Neural cell (in vitro differentiated cells): Measurements from ENCODE around the gene NLRP13.

Source experiments
- CTCF ChIP-seq: fragments of 450-650 bp; IDR thresholded peaks from 2 replicates; pipeline ENCODE4 v1.5.1; 2014; ENCODE audit warnings: antibody characterized with exemption, mild to moderate bottlenecking, moderate library complexity; ENCODE audit not compliant: poor library complexity, severe bottlenecking
- EP300 ChIP-seq: fragments of 450-650 bp; conservative IDR thresholded peaks from 2 replicates; pipeline ENCODE4 v1.6.1; 2014; ENCODE audit warnings: antibody characterized with exemption, mild to moderate bottlenecking, moderate library complexity; ENCODE audit not compliant: poor library complexity, severe bottlenecking
- MXI1 ChIP-seq: fragments of 450-650 bp; conservative IDR thresholded peaks from 2 replicates; pipeline ENCODE4 v1.6.1; 2014; ENCODE audit warnings: antibody characterized with exemption, mild to moderate bottlenecking; ENCODE audit not compliant: poor library complexity, severe bottlenecking
- RAD21 ChIP-seq: fragments of 450-650 bp; conservative IDR thresholded peaks from 2 replicates; pipeline ENCODE4 v1.6.1; 2014; ENCODE audit warnings: antibody characterized with exemption, mild to moderate bottlenecking, moderate library complexity
- REST ChIP-seq: IDR thresholded peaks from 2 replicates; pipeline ENCODE4 v1.6.1; 2012; ENCODE audit warnings: borderline replicate concordance
- SMC3 ChIP-seq: fragments of 450-650 bp; conservative IDR thresholded peaks from 2 replicates; pipeline ENCODE4 v1.6.1; 2014; ENCODE audit warnings: antibody characterized with exemption, mild to moderate bottlenecking, moderate library complexity; ENCODE audit not compliant: poor library complexity
- TAF1 ChIP-seq: IDR thresholded peaks from 2 replicates; pipeline ENCODE4 v1.6.1; 2012; ENCODE audit warnings: low read depth

- TF ChIP-seq EP300 (no peak), CTCF (no peak), REST (no peak), RAD21 (no peak), TAF1 (no peak), MXI1 (no peak), SMC3 (no peak)
These were observed 41.8 kb upstream of the NLRP13 start for GRCh38 chr19:55973982-55974381.
